GM12878 (cell line): ENCODE results near the gene ETV6. TPM values are rescaled to one million over a fixed set of nuclear protein-coding genes. Genes with fewer than 3 reads are reported as not detected.

Experiments
- CEBPZ ChIP-seq: fragments of 150-350 bp; IDR thresholded peaks from 2 replicates; pipeline ENCODE4 v1.6.1; 2016; ENCODE audit warnings: low read depth, low read length
- EGR1 ChIP-seq, 2 experiments: IDR thresholded peaks; 1 replicate in 1 of 2; 2 replicates in 1 of 2; pipeline ENCODE4 v1.6.1; 2011 to 2012; ENCODE audit warnings: low read depth in 2 of 2, low read length in 2 of 2, borderline replicate concordance in 1 of 2, mild to moderate bottlenecking in 1 of 2, moderate library complexity in 1 of 2
- GABPA ChIP-seq: IDR thresholded peaks from 2 replicates; pipeline ENCODE4 v1.6.1; 2014; ENCODE audit warnings: antibody characterized with exemption, low read depth, mild to moderate bottlenecking, inconsistent platforms
- HCFC1 ChIP-seq: fragments of 150-350 bp; IDR thresholded peaks from 2 replicates; pipeline ENCODE4 v1.6.1; 2014; ENCODE audit warnings: low read length
- IRF3 ChIP-seq: fragments of 450-650 bp; IDR thresholded peaks from 2 replicates; pipeline ENCODE4 v1.6.1; 2014; ENCODE audit warnings: mild to moderate bottlenecking
- IRF4 ChIP-seq: IDR thresholded peaks from 2 replicates; pipeline ENCODE4 v1.6.1; 2011; ENCODE audit warnings: low read depth, low read length
- MLLT1 ChIP-seq: fragments of 450-650 bp; IDR thresholded peaks from 2 replicates; pipeline ENCODE4 v1.6.1; 2016; ENCODE audit warnings: mild to moderate bottlenecking
- NR2C2 ChIP-seq: IDR thresholded peaks from 2 replicates; pipeline ENCODE4 v1.6.1; 2011; ENCODE audit warnings: borderline replicate concordance, low read depth; ENCODE audit not compliant: control insufficient read depth, insufficient read length
- PBX3 ChIP-seq: IDR thresholded peaks from 2 replicates; pipeline ENCODE4 v1.6.1; 2011; ENCODE audit warnings: mild to moderate bottlenecking, low read depth, low read length, moderate library complexity; ENCODE audit not compliant: insufficient replicate concordance
- POLR2A ChIP-seq: IDR thresholded peaks from 2 replicates; pipeline ENCODE4 v1.6.1; 2011; ENCODE audit warnings: low read depth, mild to moderate bottlenecking, low read length
- POU2F2 ChIP-seq: IDR thresholded peaks from 3 replicates; pipeline ENCODE4 v1.6.1; 2011; ENCODE audit warnings: low read depth, mild to moderate bottlenecking, low read length, borderline replicate concordance
- RFX5 ChIP-seq: IDR thresholded peaks from 2 replicates; pipeline ENCODE4 v1.6.1; 2011; ENCODE audit warnings: low read depth, low read length, improper control_type of control experiment
- SMAD5 ChIP-seq: IDR thresholded peaks from 2 replicates; pipeline ENCODE4 v1.6.1; 2016; ENCODE audit warnings: antibody characterized with exemption, low read depth
- SPI1 ChIP-seq: IDR thresholded peaks from 2 replicates; pipeline ENCODE4 v1.6.1; 2011; ENCODE audit warnings: low read depth, mild to moderate bottlenecking, low read length, moderate library complexity, borderline replicate concordance; ENCODE audit not compliant: insufficient read depth
- SRF ChIP-seq, 2 experiments: IDR thresholded peaks; 2 replicates each; pipeline ENCODE4 v1.6.1; 2011; ENCODE audit warnings: low read depth in 2 of 2, low read length in 2 of 2, mild to moderate bottlenecking in 1 of 2, moderate library complexity in 1 of 2
- ZBED1 ChIP-seq: IDR thresholded peaks from 2 replicates; pipeline ENCODE4 v1.6.1; 2016; ENCODE audit warnings: borderline replicate concordance
- ZNF274 ChIP-seq: IDR thresholded peaks from one replicate; pipeline ENCODE4 v1.8.0; 2011; ENCODE audit not compliant: insufficient read length, insufficient read depth
- ZNF687 ChIP-seq: fragments of 450-650 bp; IDR thresholded peaks from 2 replicates; pipeline ENCODE4 v1.6.1; 2017; ENCODE audit warnings: mild to moderate bottlenecking, moderate library complexity
- polyA plus RNA-seq, 11 experiments: library from polyadenylated mRNA; depleted of rRNA in 4 of 11; unstranded in 6 of 11; stranded (reverse) in 5 of 11; fragments of >200 nt; fragmentation: Nextera tagmentation in 4 of 11; fragmentation: Illumina TruSeq in 1 of 11; extraction: Ambion mirVana in 4 of 11; extraction: Trizol in 1 of 11; gene quantifications; 1 replicate in 1 of 11; 2 replicates in 10 of 11; pipeline versions ENCODE4 v1.2.1 to v1.2.3, GENCODE V29; 2011 to 2016; ENCODE audit warnings: inconsistent platforms in 2 of 11, missing spikeins in 2 of 11, low read depth in 1 of 11
- total RNA-seq, 4 experiments: library from RNA; depleted of rRNA in 3 of 4; stranded (reverse); fragments of >200 nt in 3 of 4; fragmentation: Illumina TruSeq in 1 of 4; extraction: Trizol in 1 of 4; gene quantifications; 2 replicates each; pipeline versions ENCODE4 v1.2.1 to v1.2.3, GENCODE V29; 2013 to 2021

Gene ETV6
- total and polyA plus RNA-seq, 10 of the 15 experiments (the other 5 are each of a cell fraction or from before 2014, with no cell fraction given), result 6.6 to 74.8 (median 24.6) TPM

GRCh38 chr12:11762723-11763326 lies 113.4 kb downstream of the ETV6 start (continued):
- no peak for TF ChIP-seq PBX3
- peak; percentile 52; the same call in 1 of the 2 replicates for TF ChIP-seq MLLT1
- TF ChIP-seq SRF (IDR thresholded peaks at IDR 0.05; ENCODE audit: low read depth in 2 of 2, low read length in 2 of 2), result no peak
- TF ChIP-seq IRF4, result peak; percentile 88
- TF ChIP-seq ZNF274, result no peak
- 0 out of 3 replicates have a peak, but pooled peaks of 1 of the 2 experiments have one; percentile 15 for TF ChIP-seq EGR1 (IDR thresholded peaks at IDR 0.05; ENCODE audit: borderline replicate concordance in 1 of 2, low read depth in 2 of 2, low read length in 2 of 2)
- peak; percentile 42; the same call in 1 of the 2 replicates for TF ChIP-seq ZNF687
- no peak for TF ChIP-seq SMAD5
- TF ChIP-seq CEBPZ, result no peak
- TF ChIP-seq RFX5, result no peak
- TF ChIP-seq HCFC1, result no peak
- no peak for TF ChIP-seq NR2C2
- no peak for TF ChIP-seq IRF3
- no peak for TF ChIP-seq ZBED1
- TF ChIP-seq POLR2A, result no peak; the same call in 1 of the 2 replicates
- no peak for TF ChIP-seq GABPA
- peak; percentile 89 for TF ChIP-seq SPI1
- no peak; the same call in 1 of the 3 replicates for TF ChIP-seq POU2F2
